GM08714 (cell line): Measurements from ENCODE around the gene SERPINC1.
"Not testable (repeated sequence)": the region's sequence is repeated elsewhere in the genome, so short reads cannot be mapped to it uniquely, and the experiment has no call there.

Experiments used
- H3K4me3 ChIP-seq: fragments of 200-500 bp; sonication (Bioruptor generic); 2 replicates; pipeline ENCODE4 v1.5.1; 2014; ENCODE audit warnings: mild to moderate bottlenecking, low read length, inconsistent platforms
- ZNF274 ChIP-seq: IDR thresholded peaks from 2 replicates; pipeline ENCODE4 v1.6.1; 2012; ENCODE audit warnings: mild to moderate bottlenecking, low read depth, low read length

SERPINC1 gene

GRCh38 chr1:173917149-173917548 lies at the start of gene SERPINC1:
TSS of gene SERPINC1 (minus strand) at chr1:173917327. CDS start at chr1:173917259, 68 bp downstream.
- no peak within 1 kb of the TSS for H3K4me3 ChIP-seq
- TF ChIP-seq ZNF274 = no peak

- not testable (repeated sequence) for H3K4me3 ChIP-seq
Observed at GRCh38 chr1:173965896-173966295, 48.8 kb upstream of the SERPINC1 start.

- TF ChIP-seq ZNF274 = no peak
- H3K4me3 ChIP-seq = no peak overlapping the region
Observed at GRCh38 chr1:173963477-173963876, 46.4 kb upstream of the SERPINC1 start.

- TF ChIP-seq ZNF274 = no peak
- H3K4me3 ChIP-seq = no peak overlapping the region
Observed at GRCh38 chr1:173960625-173961024, 43.5 kb upstream of the SERPINC1 start.

- TF ChIP-seq ZNF274 = no peak
- H3K4me3 ChIP-seq = no peak overlapping the region
Observed at GRCh38 chr1:173954179-173954578, 37.1 kb upstream of the SERPINC1 start.

- H3K4me3 ChIP-seq = no peak overlapping the region
- no peak for TF ChIP-seq ZNF274
Observed at GRCh38 chr1:173948594-173948993, 31.5 kb upstream of the SERPINC1 start.

GRCh38 chr1:173946380-173946921 lies 29.3 kb upstream of the SERPINC1 start:
- no peak for TF ChIP-seq ZNF274

GRCh38 chr1:173937062-173937461 lies 19.9 kb upstream of the SERPINC1 start:
- H3K4me3 ChIP-seq = no peak overlapping the region

More at GRCh38 chr1:173946380-173946921, 29.3 kb upstream of the SERPINC1 start:
- no peak overlapping the region for H3K4me3 ChIP-seq

GRCh38 chr1:173934440-173934839 lies 17.3 kb upstream of the SERPINC1 start:
- no peak for TF ChIP-seq ZNF274

More at GRCh38 chr1:173937062-173937461, 19.9 kb upstream of the SERPINC1 start:
- no peak for TF ChIP-seq ZNF274

GRCh38 chr1:173930541-173930940 lies 13.4 kb upstream of the SERPINC1 start:
- H3K4me3 ChIP-seq = not testable (repeated sequence)

More at GRCh38 chr1:173934440-173934839, 17.3 kb upstream of the SERPINC1 start:
- no peak overlapping the region for H3K4me3 ChIP-seq

- H3K4me3 ChIP-seq = no peak overlapping the region
- TF ChIP-seq ZNF274 = no peak
Observed at GRCh38 chr1:173925306-173926242, 8.4 kb upstream of the SERPINC1 start.

GRCh38 chr1:173920861-173921260 lies 3.7 kb upstream of the SERPINC1 start:
- H3K4me3 ChIP-seq = no peak overlapping the region
- no peak for TF ChIP-seq ZNF274

GRCh38 chr1:173917635-173918493 lies 737 bp upstream of the SERPINC1 start:
- H3K4me3 ChIP-seq = no peak overlapping the region
- TF ChIP-seq ZNF274 = no peak

GRCh38 chr1:173916667-173917066 lies 460 bp downstream of the SERPINC1 start:
- TF ChIP-seq ZNF274 = no peak
- no peak overlapping the region for H3K4me3 ChIP-seq
